ENCODE results near the gene MOAP1.

DNA sequence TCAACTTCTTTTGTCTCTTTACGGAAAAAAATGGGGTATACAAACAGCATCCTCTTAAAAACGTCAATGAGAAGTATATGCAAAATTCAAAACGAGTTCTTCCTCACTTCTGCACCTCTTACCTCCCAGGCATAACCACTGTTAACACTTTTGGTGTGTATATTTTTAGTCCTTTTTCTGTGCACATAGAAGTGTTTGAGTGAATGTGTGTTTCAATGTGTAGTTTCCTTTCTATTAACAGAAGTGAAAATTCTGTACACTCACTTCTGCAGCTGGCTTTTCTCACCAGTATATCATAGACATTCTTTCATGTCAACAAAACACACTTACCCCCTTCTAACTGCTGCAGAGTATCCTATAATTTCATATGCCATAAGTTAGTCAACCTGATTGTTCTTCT lies 27.7 kb upstream of the MOAP1 start:
- TF ChIP-seq, protein P1, sequence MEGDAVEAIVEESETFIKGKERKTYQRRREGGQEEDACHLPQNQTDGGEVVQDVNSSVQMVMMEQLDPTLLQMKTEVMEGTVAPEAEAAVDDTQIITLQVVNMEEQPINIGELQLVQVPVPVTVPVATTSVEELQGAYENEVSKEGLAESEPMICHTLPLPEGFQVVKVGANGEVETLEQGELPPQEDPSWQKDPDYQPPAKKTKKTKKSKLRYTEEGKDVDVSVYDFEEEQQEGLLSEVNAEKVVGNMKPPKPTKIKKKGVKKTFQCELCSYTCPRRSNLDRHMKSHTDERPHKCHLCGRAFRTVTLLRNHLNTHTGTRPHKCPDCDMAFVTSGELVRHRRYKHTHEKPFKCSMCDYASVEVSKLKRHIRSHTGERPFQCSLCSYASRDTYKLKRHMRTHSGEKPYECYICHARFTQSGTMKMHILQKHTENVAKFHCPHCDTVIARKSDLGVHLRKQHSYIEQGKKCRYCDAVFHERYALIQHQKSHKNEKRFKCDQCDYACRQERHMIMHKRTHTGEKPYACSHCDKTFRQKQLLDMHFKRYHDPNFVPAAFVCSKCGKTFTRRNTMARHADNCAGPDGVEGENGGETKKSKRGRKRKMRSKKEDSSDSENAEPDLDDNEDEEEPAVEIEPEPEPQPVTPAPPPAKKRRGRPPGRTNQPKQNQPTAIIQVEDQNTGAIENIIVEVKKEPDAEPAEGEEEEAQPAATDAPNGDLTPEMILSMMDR (IDR thresholded peaks at IDR 0.05) = no peak
- TF ChIP-seq POLR2AphosphoS5 (IDR thresholded peaks at IDR 0.05) (no peak), POLR2A (IDR thresholded peaks at IDR 0.05) (no peak)

All from breast epithelium (tissue), 3 donors.